Mesenchymal stem cell (in vitro differentiated cells and primary cell): ENCODE measurements around the gene GALNT13.

ENCODE experiments used
- DNase-seq: peaks from one replicate; pipeline ENCODE4 v3.0.0-alpha.2; 2013
- H2AFZ ChIP-seq: one replicate; pipeline ENCODE4 v1.6.1; 2013; ENCODE audit warnings: low read depth, mild to moderate bottlenecking, control low read depth, inconsistent platforms, low read length, moderate library complexity
- H2AK5ac ChIP-seq: 2 replicates; pipeline ENCODE4 v1.6.1; 2013; ENCODE audit warnings: low read length, moderate library complexity, mild to moderate bottlenecking, inconsistent platforms; ENCODE audit not compliant: severe bottlenecking
- H2BK120ac ChIP-seq: one replicate; pipeline ENCODE4 v1.6.1; 2013; ENCODE audit warnings: low read depth, mild to moderate bottlenecking, inconsistent platforms, low read length, moderate library complexity
- H2BK12ac ChIP-seq, 2 experiments: one replicate each; pipeline ENCODE4 v1.6.1; 2013; ENCODE audit warnings: inconsistent platforms in 2 of 2, low read length in 2 of 2, mild to moderate bottlenecking in 2 of 2, moderate library complexity in 2 of 2, control low read depth in 1 of 2
- H2BK15ac ChIP-seq: one replicate; pipeline ENCODE4 v1.6.1; 2013; ENCODE audit warnings: mild to moderate bottlenecking, low read depth, inconsistent platforms; ENCODE audit not compliant: poor library complexity, severe bottlenecking
- H2BK5ac ChIP-seq: 2 replicates; pipeline ENCODE4 v1.6.1; 2013; ENCODE audit warnings: low read depth, mild to moderate bottlenecking, low read length, control low read depth, inconsistent platforms; ENCODE audit not compliant: poor library complexity, severe bottlenecking
- H3K14ac ChIP-seq, 2 experiments: one replicate each; pipeline ENCODE4 v1.6.1; 2013; ENCODE audit warnings: inconsistent platforms in 2 of 2, low read length in 2 of 2, control low read depth in 1 of 2, mild to moderate bottlenecking in 1 of 2, moderate library complexity in 1 of 2
- H3K18ac ChIP-seq, 2 experiments: one replicate each; pipeline ENCODE4 v1.6.1; 2013; ENCODE audit warnings: inconsistent platforms in 2 of 2, low read length in 2 of 2, control low read depth in 1 of 2, low read depth in 1 of 2, mild to moderate bottlenecking in 1 of 2
- H3K23ac ChIP-seq, 2 experiments: one replicate each; pipeline ENCODE4 v1.6.1; 2013; ENCODE audit warnings: inconsistent platforms in 2 of 2, low read length in 2 of 2, mild to moderate bottlenecking in 2 of 2, moderate library complexity in 2 of 2, control low read depth in 1 of 2
- H3K27ac ChIP-seq: 2 replicates; pipeline ENCODE4 v1.5.1; 2013; ENCODE audit warnings: mild to moderate bottlenecking, moderate library complexity, low read length, control low read depth, inconsistent platforms; ENCODE audit not compliant: poor library complexity, severe bottlenecking
- H3K27me3 ChIP-seq, 2 experiments: 2 replicates each; pipeline versions ENCODE4 v1.6.1 to v1.7.0; 2013; ENCODE audit warnings: low read length in 2 of 2, mild to moderate bottlenecking in 2 of 2, moderate library complexity in 2 of 2, control low read depth in 1 of 2, inconsistent platforms in 1 of 2; ENCODE audit not compliant: control insufficient read depth in 1 of 2, insufficient read depth in 1 of 2
- H3K36me3 ChIP-seq, 2 experiments: 2 replicates each; pipeline versions ENCODE4 v1.6.1 to v1.7.0; 2013; ENCODE audit warnings: low read length in 2 of 2, control low read depth in 1 of 2, inconsistent platforms in 1 of 2, low read depth in 1 of 2, mild to moderate bottlenecking in 1 of 2; ENCODE audit not compliant: insufficient read depth in 2 of 2, control insufficient read depth in 1 of 2
- H3K4ac ChIP-seq, 2 experiments: one replicate each; pipeline ENCODE4 v1.6.1; 2013; ENCODE audit warnings: inconsistent platforms in 2 of 2, low read length in 2 of 2, mild to moderate bottlenecking in 2 of 2, moderate library complexity in 2 of 2, control low read depth in 1 of 2, low read depth in 1 of 2
- H3K4me1 ChIP-seq: 2 replicates; pipeline ENCODE4 v1.6.1; 2013; ENCODE audit warnings: low read depth, low read length, control low read depth; ENCODE audit not compliant: control insufficient read depth, insufficient read depth
- H3K4me2 ChIP-seq: 2 replicates; pipeline ENCODE4 v1.6.1; 2013; ENCODE audit warnings: low read length, mild to moderate bottlenecking, inconsistent platforms; ENCODE audit not compliant: poor library complexity, severe bottlenecking
- H3K4me3 ChIP-seq, 2 experiments: 2 replicates each; pipeline versions ENCODE4 v1.5.1 to v1.7.0; 2013; ENCODE audit warnings: low read length in 2 of 2, mild to moderate bottlenecking in 2 of 2, control low read depth in 1 of 2, low read depth in 1 of 2; ENCODE audit not compliant: insufficient read depth in 1 of 2
- H3K79me1 ChIP-seq: replicated peaks from 2 replicates; pipeline ENCODE4 v1.6.1; 2013; ENCODE audit warnings: mild to moderate bottlenecking, control low read depth, low read length, inconsistent platforms; ENCODE audit not compliant: poor library complexity, severe bottlenecking
- H3K9ac ChIP-seq: 2 replicates; pipeline ENCODE4 v1.7.0; 2013; ENCODE audit warnings: mild to moderate bottlenecking, low read length, moderate library complexity
- H3K9me3 ChIP-seq: 2 replicates; pipeline ENCODE4 v1.7.0; 2013; ENCODE audit warnings: mild to moderate bottlenecking, low read length; ENCODE audit not compliant: control insufficient read depth
- H4K8ac ChIP-seq: one replicate; pipeline ENCODE4 v1.6.1; 2013; ENCODE audit warnings: inconsistent platforms, mild to moderate bottlenecking, low read length, moderate library complexity
- H4K91ac ChIP-seq: one replicate; pipeline ENCODE4 v1.6.1; 2013; ENCODE audit warnings: mild to moderate bottlenecking, low read length, inconsistent platforms
- WGBS: methylation state at CpG from one replicate; pipeline ENCODE4 v1.1.7; 2013; ENCODE audit warnings: mixed read lengths; 5-methylcytosine and 5-hydroxymethylcytosine counted together

GALNT13 gene

DNA sequence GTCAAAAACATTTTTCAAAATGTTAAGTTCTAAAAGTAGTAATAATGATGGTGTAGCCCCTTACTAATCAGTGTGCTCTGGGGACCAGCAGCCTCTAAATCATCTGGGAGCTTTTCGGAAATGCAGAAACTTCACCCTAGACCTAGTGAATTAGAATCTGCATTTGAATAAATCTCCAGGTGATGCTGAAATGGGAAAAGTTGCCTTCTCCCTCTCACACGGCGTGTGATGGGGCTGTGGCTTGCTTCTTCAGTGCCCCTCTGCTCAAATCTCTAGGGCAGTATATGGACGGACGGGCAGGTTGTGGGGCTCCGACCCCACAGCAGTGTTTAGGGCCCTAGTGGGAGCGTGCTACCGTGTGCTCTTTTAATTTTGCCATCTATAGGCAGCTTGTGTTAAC, 368.6 kb downstream of the GALNT13 start:
- H3K36me3 ChIP-seq, result no peaks in the 10 kb centered on the region
- no peak overlapping the region for H2AK5ac ChIP-seq
- H3K14ac ChIP-seq, result no peak overlapping the region
- no peak overlapping the region for H3K23ac ChIP-seq
- no peak overlapping the region for H3K9ac ChIP-seq
- no peak overlapping the region for H3K18ac ChIP-seq
- no peak overlapping the region for H2AFZ ChIP-seq
- no peaks in the 10 kb centered on the region for H3K79me1 ChIP-seq
- no peak overlapping the region for H3K27ac ChIP-seq
- no peak overlapping the region for H4K91ac ChIP-seq
- H3K4me3 ChIP-seq, result no peak overlapping the region
- H3K4me1 ChIP-seq, result no peaks in the 10 kb centered on the region
- no peak overlapping the region for H2BK12ac ChIP-seq
- H3K9me3 ChIP-seq, result no peaks in the 10 kb centered on the region
- no peak overlapping the region for H2BK5ac ChIP-seq
- H3K4me2 ChIP-seq, result no peak overlapping the region
- no peak overlapping the region for H4K8ac ChIP-seq
- no peaks in the 10 kb centered on the region for H3K27me3 ChIP-seq
- no peak overlapping the region for H3K4ac ChIP-seq
- no peak overlapping the region for H2BK15ac ChIP-seq
- 96% methylated on average over 8 of the region's 8 CpGs for WGBS
- H2BK120ac ChIP-seq, result no peak overlapping the region
- DNase-seq, result no peak

DNA sequence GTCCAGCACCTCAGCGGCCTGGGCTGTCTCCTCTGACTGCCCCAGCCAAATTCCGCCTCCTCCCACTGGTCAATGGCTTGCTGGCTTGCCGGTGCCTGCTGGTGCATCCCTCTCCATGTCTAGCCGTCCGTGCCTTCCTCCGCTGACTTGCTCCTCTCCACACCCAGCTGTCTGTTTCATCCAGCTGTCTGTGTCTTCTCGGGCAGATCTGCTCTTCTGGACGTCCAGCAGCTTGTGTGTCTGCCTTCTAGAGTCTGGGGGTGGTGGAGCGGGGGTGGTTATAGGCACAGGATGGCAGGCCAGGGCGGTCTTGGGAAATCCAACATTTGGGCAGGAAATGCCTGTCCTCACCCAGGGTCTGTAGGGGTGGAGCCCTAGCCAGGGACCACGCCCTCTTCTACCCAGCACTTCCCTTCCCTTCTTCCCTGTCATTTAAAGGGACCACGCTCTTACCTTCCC, 369.2 kb downstream of the GALNT13 start:
- Histone ChIP-seq H2BK120ac (no peak overlapping the region), H4K91ac (no peak overlapping the region), H3K4me3 (no peak overlapping the region), H3K27ac (no peak overlapping the region), H3K4me2 (no peak overlapping the region), H3K4ac (no peak overlapping the region), H3K23ac (peak overlapping the region in 1 of 2 experiments; percentile 34), H2BK15ac (no peak overlapping the region), H3K9me3 (no peaks in the 10 kb centered on the region), H2AFZ (no peak overlapping the region), H3K18ac (no peak overlapping the region), H3K14ac (no peak overlapping the region), H3K27me3 (no peaks in the 10 kb centered on the region), H2AK5ac (no peak overlapping the region), H2BK5ac (no peak overlapping the region), H2BK12ac (no peak overlapping the region), H4K8ac (peak overlapping the region; percentile 37), H3K36me3 (no peaks in the 10 kb centered on the region), H3K79me1 (no peaks in the 10 kb centered on the region), H3K9ac (no peak overlapping the region), H3K4me1 (no peaks in the 10 kb centered on the region)
- no peak for DNase-seq
- WGBS, result 79% methylated on average over 12 of the region's 12 CpGs

GRCh38 chr2:154242687-154243086, 371.0 kb downstream of the GALNT13 start:
- no peaks in the 10 kb centered on the region for H3K27me3 ChIP-seq
- no peak overlapping the region for H2BK5ac ChIP-seq
- no peak overlapping the region for H2AK5ac ChIP-seq
- no peak overlapping the region for H3K18ac ChIP-seq
- H2BK12ac ChIP-seq, result no peak overlapping the region
- no peak overlapping the region for H4K8ac ChIP-seq
- H2AFZ ChIP-seq, result no peak overlapping the region
- WGBS, result 63% methylated on average over 6 of the region's 7 CpGs
- H3K79me1 ChIP-seq, result no peaks in the 10 kb centered on the region
- no peak overlapping the region for H3K4me2 ChIP-seq
- no peak overlapping the region for H4K91ac ChIP-seq
- no peak overlapping the region for H3K4ac ChIP-seq
- H3K4me1 ChIP-seq, result no peaks in the 10 kb centered on the region
- H3K9me3 ChIP-seq, result no peaks in the 10 kb centered on the region
- H3K36me3 ChIP-seq, result no peaks in the 10 kb centered on the region
- H3K9ac ChIP-seq, result no peak overlapping the region
- no peak overlapping the region for H3K23ac ChIP-seq
- no peak overlapping the region for H3K14ac ChIP-seq
- H3K27ac ChIP-seq, result no peak overlapping the region
- H2BK120ac ChIP-seq, result no peak overlapping the region
- H2BK15ac ChIP-seq, result no peak overlapping the region
- H3K4me3 ChIP-seq, result no peak overlapping the region
- DNase-seq, result no peak

DNA sequence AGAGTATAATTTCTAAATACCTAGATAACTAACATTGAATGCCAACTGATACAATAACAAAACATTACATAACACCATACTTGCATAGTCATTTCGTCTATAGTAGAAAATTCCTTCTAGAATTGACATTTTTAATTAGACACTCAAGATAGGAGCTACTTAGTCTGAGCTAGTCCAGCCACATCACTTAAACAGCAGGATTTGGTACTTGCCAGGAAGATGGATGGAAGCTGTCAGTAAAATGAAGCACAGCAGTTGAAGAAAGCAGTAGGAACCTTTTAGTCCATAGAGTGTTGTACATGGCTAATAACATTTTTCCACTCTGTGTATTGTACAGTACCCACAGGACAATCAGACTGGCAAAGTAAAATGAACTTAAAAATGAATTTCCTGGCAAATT, 372.0 kb downstream of the GALNT13 start:
- H2AK5ac ChIP-seq, result no peak overlapping the region
- no peak overlapping the region for H4K91ac ChIP-seq
- H2BK15ac ChIP-seq, result no peak overlapping the region
- no peak overlapping the region for H3K4ac ChIP-seq
- no peak overlapping the region for H2BK5ac ChIP-seq
- 40% methylated on average over 1 of the region's 1 CpG for WGBS
- no peak overlapping the region for H2BK12ac ChIP-seq
- no peaks in the 10 kb centered on the region for H3K36me3 ChIP-seq
- no peak overlapping the region for H4K8ac ChIP-seq
- H3K23ac ChIP-seq, result no peak overlapping the region
- no peak overlapping the region for H3K18ac ChIP-seq
- H3K9ac ChIP-seq, result no peak overlapping the region
- no peak overlapping the region for H3K27ac ChIP-seq
- no peak overlapping the region for H3K4me3 ChIP-seq
- no peak for DNase-seq
- H3K14ac ChIP-seq, result no peak overlapping the region
- no peak overlapping the region for H3K4me2 ChIP-seq
- H3K4me1 ChIP-seq, result no peaks in the 10 kb centered on the region
- H3K79me1 ChIP-seq, result no peaks in the 10 kb centered on the region
- H2AFZ ChIP-seq, result no peak overlapping the region
- no peak overlapping the region for H2BK120ac ChIP-seq
- H3K9me3 ChIP-seq, result no peaks in the 10 kb centered on the region
- no peaks in the 10 kb centered on the region for H3K27me3 ChIP-seq
